ENCODE results near the gene LGR4. TPM values are rescaled to one million over a fixed set of nuclear protein-coding genes. Genes with fewer than 3 reads are reported as not detected.

LGR4 gene
- total RNA-seq, 1 experiment from 2014 or later, result 99.2 TPM

DNA sequence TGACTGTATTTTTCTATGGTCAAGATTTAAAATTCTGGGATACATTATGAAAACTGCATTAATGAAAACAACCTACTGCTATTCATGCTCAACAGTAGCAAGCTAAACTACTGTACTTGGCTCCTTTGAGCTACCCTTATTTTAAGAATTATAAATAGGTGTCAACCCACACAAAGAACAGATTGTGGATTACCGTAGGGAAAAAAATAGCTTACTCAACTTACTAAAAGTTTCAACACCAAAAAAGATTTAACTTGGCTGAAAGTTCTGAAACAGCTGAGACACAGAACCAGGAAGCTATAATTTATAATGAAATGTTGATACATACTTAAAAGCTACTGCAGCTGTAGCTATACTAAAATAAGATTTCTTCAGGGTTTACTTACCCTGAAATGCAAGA lies 23.9 kb upstream of the LGR4 start:
- no peak overlapping the region for H2BK20ac ChIP-seq (ENCODE audit: low read depth, low read length, poor library complexity, severe bottlenecking)
- no peaks in the 10 kb centered on the region for H4K20me1 ChIP-seq (ENCODE audit: control insufficient read depth, insufficient read depth, insufficient read length)
- no peaks in the 10 kb centered on the region for H3K9me3 ChIP-seq (ENCODE audit: control insufficient read depth, low read depth, low read length)
- H3K23ac ChIP-seq (ENCODE audit: insufficient read length, low read depth, low read length), result no peak overlapping the region
- no peak overlapping the region for H3K18ac ChIP-seq (ENCODE audit: insufficient read length, low read depth, low read length)
- no peak overlapping the region for H3K9ac ChIP-seq (ENCODE audit: extremely low read depth, insufficient read length, low read length)
- H3K36me3 Mint-ChIP-seq (ENCODE audit: insufficient read depth in 1 of 3, low read depth in 3 of 3), result peaks cover 13 to 63% (median 60%) of the 10 kb centered on the region in 3 experiments; a peak in 6 of 7 replicates
- H3K14ac ChIP-seq (ENCODE audit: insufficient read depth, low read length), result no peak overlapping the region
- no peak overlapping the region for H2AFZ ChIP-seq (ENCODE audit: low read length)
- H3K27me3 ChIP-seq (ENCODE audit: insufficient read depth, low read length), result no peaks in the 10 kb centered on the region
- no peaks in the 10 kb centered on the region for H3K79me1 ChIP-seq (ENCODE audit: insufficient read depth, low read depth, low read length, poor library complexity, severe bottlenecking)
- no peak overlapping the region for H3K27ac ChIP-seq (ENCODE audit: insufficient read length, low read depth, low read length)
- H3K4me1 Mint-ChIP-seq, result peaks cover 0 to 2% of the 10 kb centered on the region in 2 experiments; a peak in 1 of 4 replicates
- no peak overlapping the region for H3K27ac Mint-ChIP-seq
- no peak overlapping the region for H2BK5ac ChIP-seq (ENCODE audit: insufficient read length, low read length)
- no peak overlapping the region for H3K4me2 ChIP-seq (ENCODE audit: insufficient read depth, insufficient read length, low read length)
- H2BK12ac ChIP-seq (ENCODE audit: insufficient read length, low read depth, low read length), result no peak overlapping the region
- H3K4me1 ChIP-seq (ENCODE audit: insufficient read depth, low read length), result no peaks in the 10 kb centered on the region
- no peak overlapping the region for H2AK5ac ChIP-seq (ENCODE audit: insufficient read length, low read length)
- H3K4ac ChIP-seq (ENCODE audit: low read depth, low read length), result no peak overlapping the region
- TF ChIP-seq CTCF (conservative IDR thresholded peaks at IDR 0.05), result no peak
- no peak overlapping the region for H4K8ac ChIP-seq (replicated peaks; ENCODE audit: insufficient read length, low read depth, low read length)
- H4K91ac ChIP-seq (ENCODE audit: insufficient read length, low read depth, low read length), result no peak overlapping the region
- H3T11ph ChIP-seq (ENCODE audit: low read length), result no peak overlapping the region
- WGBS (ENCODE audit: extremely low coverage, insufficient read length, low lambda C conversion rate), result no CpG with 5 or more reads among the region's 1 CpG
- H3K79me2 ChIP-seq (ENCODE audit: insufficient read depth, low read length), result no peaks in the 10 kb centered on the region
- no peak overlapping the region for H3K56ac ChIP-seq (ENCODE audit: insufficient read length, low read depth, low read length)
- no peak overlapping the region for H4K5ac ChIP-seq (ENCODE audit: insufficient read length, low read depth, low read length)
- no peak overlapping the region for H3K4me3 Mint-ChIP-seq
- no peaks in the 10 kb centered on the region for H3K23me2 ChIP-seq (ENCODE audit: insufficient read length, low read depth, low read length, poor library complexity, severe bottlenecking)
- peaks cover 0 to 4% of the 10 kb centered on the region in 2 experiments; a peak in 1 of 5 replicates for H3K9me3 Mint-ChIP-seq
- no peaks in the 10 kb centered on the region for H3K27me3 Mint-ChIP-seq (ENCODE audit: low read depth)
- no peak overlapping the region for H2BK120ac ChIP-seq (ENCODE audit: low read depth, low read length, poor library complexity, severe bottlenecking)
- no peak overlapping the region for H2BK15ac ChIP-seq (ENCODE audit: low read depth, low read length)
- no peak for DNase-seq

Data from H9 (cell line).